RWPE1 (cell line): ENCODE measurements around the gene FAM236B.
"Not testable (repeated sequence)": the region's sequence is repeated elsewhere in the genome, so short reads cannot be mapped to it uniquely, and the experiment has no call there.

ENCODE experiments used
- CTCF ChIA-PET: fragments of 350-600 bp; sonication (Branson Sonifier 250); formaldehyde crosslinking; extraction: SDS; loops from one replicate; lab custom pipeline; 2021; lab: Yijun Ruan, JAX
- POLR2A ChIA-PET: fragments of 400-600 bp; formaldehyde crosslinking; extraction: SDS; loops from one replicate; lab custom pipeline; 2020; ENCODE audit warnings: antibody characterized with exemption; ENCODE audit not compliant: low non-redundant PET; lab: Yijun Ruan, JAX
- DNase-seq: peaks from one replicate; pipeline ENCODE4 v3.0.0; 2012; ENCODE audit warnings: low spot score
- H3K27ac ChIP-seq: fragments of 450-650 bp; 2 replicates; pipeline ENCODE4 v1.5.1; 2017
- TF ChIP-seq, protein P1 (sequence below): fragments of 450-650 bp; conservative IDR thresholded peaks from 2 replicates; pipeline ENCODE4 v1.5.1; 2017; ENCODE audit warnings: low read depth, mild to moderate bottlenecking

Gene FAM236B

DNA sequence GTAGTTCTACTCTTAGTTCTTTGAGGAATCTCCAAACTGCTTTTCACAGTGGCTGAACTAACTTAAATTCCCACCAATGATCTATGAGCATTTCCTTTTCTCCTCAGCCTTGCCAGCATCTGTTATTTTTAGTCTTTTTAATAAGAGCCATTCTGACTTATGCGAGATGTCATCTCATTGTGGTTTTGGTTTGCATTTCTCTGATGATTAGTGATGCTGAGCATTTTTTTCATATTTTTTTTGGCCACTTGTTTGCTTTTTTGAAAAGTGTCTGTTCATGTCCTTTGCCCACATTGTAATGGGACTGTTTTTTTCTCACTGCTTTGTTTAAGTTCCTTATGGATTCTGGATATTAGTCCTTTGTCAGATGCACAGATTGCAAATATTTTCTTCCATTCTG lies 46.9 kb downstream of the FAM236B start:
- ChIA-PET POLR2A (no interaction called here), CTCF (no interaction called here)
- DNase-seq: no peak
- TF ChIP-seq, protein P1, sequence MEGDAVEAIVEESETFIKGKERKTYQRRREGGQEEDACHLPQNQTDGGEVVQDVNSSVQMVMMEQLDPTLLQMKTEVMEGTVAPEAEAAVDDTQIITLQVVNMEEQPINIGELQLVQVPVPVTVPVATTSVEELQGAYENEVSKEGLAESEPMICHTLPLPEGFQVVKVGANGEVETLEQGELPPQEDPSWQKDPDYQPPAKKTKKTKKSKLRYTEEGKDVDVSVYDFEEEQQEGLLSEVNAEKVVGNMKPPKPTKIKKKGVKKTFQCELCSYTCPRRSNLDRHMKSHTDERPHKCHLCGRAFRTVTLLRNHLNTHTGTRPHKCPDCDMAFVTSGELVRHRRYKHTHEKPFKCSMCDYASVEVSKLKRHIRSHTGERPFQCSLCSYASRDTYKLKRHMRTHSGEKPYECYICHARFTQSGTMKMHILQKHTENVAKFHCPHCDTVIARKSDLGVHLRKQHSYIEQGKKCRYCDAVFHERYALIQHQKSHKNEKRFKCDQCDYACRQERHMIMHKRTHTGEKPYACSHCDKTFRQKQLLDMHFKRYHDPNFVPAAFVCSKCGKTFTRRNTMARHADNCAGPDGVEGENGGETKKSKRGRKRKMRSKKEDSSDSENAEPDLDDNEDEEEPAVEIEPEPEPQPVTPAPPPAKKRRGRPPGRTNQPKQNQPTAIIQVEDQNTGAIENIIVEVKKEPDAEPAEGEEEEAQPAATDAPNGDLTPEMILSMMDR: no peak
- H3K27ac ChIP-seq: no peak overlapping the region

DNA sequence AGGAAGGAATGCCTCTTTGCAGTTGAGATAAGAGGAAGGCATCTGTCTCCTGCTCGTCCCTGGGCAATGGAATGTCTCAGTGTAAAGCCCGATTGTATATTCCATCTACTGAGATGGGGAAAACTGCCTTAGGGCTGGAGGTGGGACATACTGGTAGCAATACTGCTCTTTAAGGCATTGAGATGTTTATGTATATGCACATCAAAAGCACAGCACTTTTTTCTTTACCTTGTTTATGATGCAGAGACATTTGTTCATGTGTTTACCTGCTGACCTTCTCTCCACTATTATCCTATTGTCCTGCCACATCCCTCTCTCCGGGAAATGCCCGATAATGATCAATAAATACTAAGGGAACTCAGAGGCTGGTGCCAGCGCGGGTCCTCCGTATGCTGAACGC lies 48.8 kb downstream of the FAM236B start:
- CTCF ChIA-PET, H3K27ac ChIP-seq, DNase-seq, POLR2A ChIA-PET: not testable (repeated sequence)
